Breast epithelium (tissue), 4 donors: ENCODE data around the gene CASKIN2. TPM values are rescaled to one million over a fixed set of nuclear protein-coding genes. Genes with fewer than 3 reads are reported as not detected.

ENCODE experiments used
- DNase-seq, 2 donors: peaks; one replicate each; pipeline ENCODE4 v3.0.0-alpha.2; 2019; ENCODE audit warnings: low spot score in 2 of 2
- H3K27ac ChIP-seq, 2 donors: fragments of 200-600 bp; sonication (generic) in 1 of 2; one replicate each; pipeline ENCODE4 v1.5.1; 2016 to 2019; ENCODE audit warnings: mild to moderate bottlenecking in 1 of 2
- H3K27me3 ChIP-seq, 2 donors: fragments of 200-600 bp; sonication (generic) in 1 of 2; one replicate each; pipeline versions ENCODE4 v1.5.1 to v1.6.0; 2017 to 2019; ENCODE audit warnings: control low read depth in 1 of 2, mild to moderate bottlenecking in 1 of 2
- H3K36me3 ChIP-seq: fragments of 200-600 bp; one replicate; pipeline ENCODE4 v1.5.1; 2019
- H3K4me1 ChIP-seq, 2 donors: fragments of 200-600 bp; sonication (generic); one replicate each; pipeline ENCODE4 v1.5.1; 2016 to 2019; ENCODE audit warnings: control low read depth in 1 of 2
- H3K4me3 ChIP-seq, 3 donors: fragments of 200-600 bp; sonication (generic); 1 replicate in 2 of 3; 2 replicates in 1 of 3; pipeline ENCODE4 v1.5.1; 2016 to 2019; ENCODE audit warnings: mild to moderate bottlenecking in 3 of 3, moderate library complexity in 2 of 3
- H3K9me3 ChIP-seq, 2 donors: fragments of 200-600 bp; sonication (generic) in 1 of 2; one replicate each; pipeline ENCODE4 v1.5.1; 2016 to 2019; ENCODE audit warnings: control low read depth in 1 of 2
- CTCF ChIP-seq, 3 donors: fragments of 450-650 bp; IDR thresholded peaks; one replicate each; pipeline ENCODE4 v1.5.1; 2016 to 2017; ENCODE audit warnings: antibody characterized with exemption in 3 of 3, mild to moderate bottlenecking in 3 of 3, moderate library complexity in 3 of 3
- POLR2A ChIP-seq: fragments of 450-650 bp; IDR thresholded peaks from one replicate; pipeline ENCODE4 v1.6.1; 2016; ENCODE audit warnings: antibody characterized with exemption, mild to moderate bottlenecking, moderate library complexity
- POLR2AphosphoS5 ChIP-seq, 3 donors: sonication (generic); formaldehyde crosslinking; IDR thresholded peaks; one replicate each; pipeline ENCODE4 v1.6.1; 2017; ENCODE audit warnings: antibody characterized with exemption in 3 of 3
- intact Hi-C: fragments of 100-400 bp; cut with DNase I; formaldehyde crosslinking; loops from one replicate; pipeline ENCODE4 v1.15.1; 2023; ENCODE audit warnings: low total_unique reads
- total RNA-seq, 3 donors: library from RNA; depleted of rRNA; stranded (reverse); fragments of >200 nt; gene quantifications; one replicate each; pipeline ENCODE4 v1.1.0, GENCODE V29; 2016

The CASKIN2 gene
- total RNA-seq, 3 donors from 2014 or later = 10.0 to 23.3 (median 14.6) TPM

GRCh38 chr17:75551266-75551665 is 35.9 kb upstream of the CASKIN2 start:
- intact Hi-C loops = no loop called here
- no peaks in the 10 kb centered on the region for H3K36me3 ChIP-seq
- DNase-seq = no peak
- peaks cover 0 to 5% of the 10 kb centered on the region in 2 donors for H3K4me1 ChIP-seq
- H3K4me3 ChIP-seq = no peak overlapping the region
- no peaks in the 10 kb centered on the region for H3K9me3 ChIP-seq
- TF ChIP-seq CTCF (IDR thresholded peaks at IDR 0.05) = no peak
- TF ChIP-seq POLR2AphosphoS5 (IDR thresholded peaks at IDR 0.05) = no peak
- TF ChIP-seq POLR2A = no peak
- peak overlapping the region; percentile 83 to 97 for H3K27ac ChIP-seq
- no peaks in the 10 kb centered on the region for H3K27me3 ChIP-seq

- peak overlapping the region; percentile 83 to 97 for H3K27ac ChIP-seq
- H3K36me3 ChIP-seq = no peaks in the 10 kb centered on the region
- no peaks in the 10 kb centered on the region for H3K9me3 ChIP-seq
- no peak for TF ChIP-seq CTCF (IDR thresholded peaks at IDR 0.05)
- TF ChIP-seq POLR2A = no peak
- TF ChIP-seq POLR2AphosphoS5 (IDR thresholded peaks at IDR 0.05) = no peak
- peak overlapping the region in 1 of 3 donors; percentile 50 for H3K4me3 ChIP-seq
- peaks cover 0 to 5% of the 10 kb centered on the region in 2 donors for H3K4me1 ChIP-seq
- intact Hi-C loops = no loop called here
- no peaks in the 10 kb centered on the region for H3K27me3 ChIP-seq
- no peak for DNase-seq
These were observed 34.8 kb upstream of the CASKIN2 start for GRCh38 chr17:75550139-75550465.

GRCh38 chr17:75549246-75550138 is 34.2 kb upstream of the CASKIN2 start:
- TF ChIP-seq POLR2AphosphoS5 (IDR thresholded peaks at IDR 0.05) (peak in 1 of 3 donors; percentile 60), POLR2A (peak; percentile 56), CTCF (IDR thresholded peaks at IDR 0.05) (no peak)
- peak; percentile 87 to 88 for DNase-seq
- Histone ChIP-seq H3K4me1 (peaks cover 0 to 5% of the 10 kb centered on the region in 2 donors), H3K27ac (peak overlapping the region; percentile 83 to 97), H3K36me3 (no peaks in the 10 kb centered on the region), H3K9me3 (no peaks in the 10 kb centered on the region), H3K4me3 (peak overlapping the region in 2 of 3 donors; percentile 11 to 50), H3K27me3 (no peaks in the 10 kb centered on the region)
- intact Hi-C loops = loop anchor here (1.0 kb wide), 1 partner anchor 40 kb away; no protein-coding TSS in a partner anchor

- Histone ChIP-seq H3K36me3 (no peaks in the 10 kb centered on the region), H3K9me3 (no peaks in the 10 kb centered on the region), H3K4me3 (no peak overlapping the region), H3K27ac (peak overlapping the region; percentile 83 to 97), H3K27me3 (no peaks in the 10 kb centered on the region), H3K4me1 (peaks cover 0 to 5% of the 10 kb centered on the region in 2 donors)
- no peak for DNase-seq
- intact Hi-C loops = loop anchor here (1.0 kb wide), 1 partner anchor 40 kb away; no protein-coding TSS in a partner anchor
- TF ChIP-seq CTCF (IDR thresholded peaks at IDR 0.05) (no peak), POLR2A (no peak)
These were observed 33.5 kb upstream of the CASKIN2 start for GRCh38 chr17:75548813-75549212.

GRCh38 chr17:75547091-75547490 is 31.8 kb upstream of the CASKIN2 start:
- intact Hi-C loops = loop anchor here (1.0 kb wide), 1 partner anchor 37 kb away; no protein-coding TSS in a partner anchor
- no peak overlapping the region for H3K4me3 ChIP-seq
- DNase-seq = peak; percentile 50 to 63

More at GRCh38 chr17:75547091-75547490, 31.8 kb upstream of the CASKIN2 start:
- H3K4me1 ChIP-seq = peaks cover 0 to 5% of the 10 kb centered on the region in 2 donors
- H3K9me3 ChIP-seq = no peaks in the 10 kb centered on the region
- no peaks in the 10 kb centered on the region for H3K36me3 ChIP-seq
- no peaks in the 10 kb centered on the region for H3K27me3 ChIP-seq
- TF ChIP-seq CTCF (IDR thresholded peaks at IDR 0.05) (no peak), POLR2A (no peak), POLR2AphosphoS5 (IDR thresholded peaks at IDR 0.05) (peak in 1 of 3 donors; percentile 23)
- peak overlapping the region; percentile 68 to 83 for H3K27ac ChIP-seq
